Lower leg skin (tissue), 3 donors: Measurements from ENCODE around the gene BCL2L13.

Experiments
- CTCF ChIP-seq, 3 donors: fragments of 450-650 bp; IDR thresholded peaks; one replicate each; pipeline ENCODE4 v1.5.1; 2016; ENCODE audit warnings: antibody characterized with exemption in 3 of 3, mild to moderate bottlenecking in 3 of 3, moderate library complexity in 2 of 3
- POLR2A ChIP-seq, 2 donors: fragments of 450-650 bp; IDR thresholded peaks; one replicate each; pipeline ENCODE4 v1.6.1; 2016 to 2017; ENCODE audit warnings: antibody characterized with exemption in 2 of 2, mild to moderate bottlenecking in 1 of 2, moderate library complexity in 1 of 2

GRCh38 chr22:17638182-17638431 lies 450 bp upstream of the BCL2L13 start:
- TF ChIP-seq CTCF (IDR thresholded peaks at IDR 0.05): no peak
- TF ChIP-seq POLR2A (IDR thresholded peaks at IDR 0.05): no peak
